GM12892 (cell line): Measurements from ENCODE around the gene PDSS2.

Source experiments
- POLR2A ChIP-seq: IDR thresholded peaks from 2 replicates; pipeline ENCODE4 v1.6.1; 2011; ENCODE audit warnings: low read depth, low read length, control low read depth
- POLR2AphosphoS5 ChIP-seq: IDR thresholded peaks from 2 replicates; pipeline ENCODE4 v1.6.1; 2011; ENCODE audit warnings: low read depth, low read length, control low read depth

GRCh38 chr6:107333491-107333890 lies 125.9 kb downstream of the PDSS2 start:
- no peak for TF ChIP-seq POLR2AphosphoS5
- TF ChIP-seq POLR2A = no peak
